Progenitor cell of endocrine pancreas (in vitro differentiated cells): ENCODE measurements around the gene ITCH. TPM values are rescaled to one million over a fixed set of nuclear protein-coding genes. Genes with fewer than 3 reads are reported as not detected.
"Not testable (repeated sequence)": the region's sequence is repeated elsewhere in the genome, so short reads cannot be mapped to it uniquely, and the experiment has no call there.

Source experiments
- DNase-seq: peaks from one replicate; pipeline ENCODE4 v3.0.0; 2021; ENCODE audit warnings: low spot score; ENCODE audit not compliant: unreplicated experiment
- H3K27ac Mint-ChIP-seq: 2 replicates; pipeline ENCODE4 v1.8.0; 2021; ENCODE audit warnings: mild to moderate bottlenecking, moderate library complexity, mixed read lengths
- H3K27me3 Mint-ChIP-seq: 2 replicates; pipeline ENCODE4 v1.8.0; 2021; ENCODE audit warnings: mixed read lengths
- H3K36me3 Mint-ChIP-seq: 2 replicates; pipeline ENCODE4 v1.8.0; 2022; ENCODE audit warnings: mixed read lengths; ENCODE audit not compliant: insufficient read depth
- H3K4me1 Mint-ChIP-seq: 2 replicates; pipeline ENCODE4 v1.8.0; 2021; ENCODE audit warnings: low read depth, mixed read lengths
- H3K4me3 Mint-ChIP-seq: 2 replicates; pipeline ENCODE4 v1.8.0; 2021; ENCODE audit warnings: low read depth, mild to moderate bottlenecking, moderate library complexity, mixed read lengths
- H3K9me3 Mint-ChIP-seq: 2 replicates; pipeline ENCODE4 v1.8.0; 2021; ENCODE audit warnings: low read depth, mixed read lengths
- CTCF ChIP-seq: fragments of 200-600 bp; sonication (generic); IDR thresholded peaks from one replicate; pipeline ENCODE4 v1.5.0; 2021; ENCODE audit warnings: antibody characterized with exemption, mild to moderate bottlenecking; ENCODE audit not compliant: unreplicated experiment
- total RNA-seq: library from RNA; stranded (reverse); gene quantifications from 2 replicates; pipeline ENCODE4 v1.2.1, GENCODE V29; 2021

ITCH gene
- total RNA-seq, 1 donor from 2014 or later: 83.9 TPM

GRCh38 chr20:34517114-34517505 lies 154.0 kb downstream of the ITCH start:
- peak overlapping the region; percentile 99 for H3K27ac Mint-ChIP-seq

GRCh38 chr20:34518863-34519262 lies 155.8 kb downstream of the ITCH start:
- Mint-ChIP-seq H3K4me1 (peaks cover 30% of the 10 kb centered on the region), H3K36me3 (peaks cover 15% of the 10 kb centered on the region)
- DNase-seq, H3K27me3 Mint-ChIP-seq, H3K9me3 Mint-ChIP-seq, H3K4me3 Mint-ChIP-seq, H3K27ac Mint-ChIP-seq: not testable (repeated sequence)

More at GRCh38 chr20:34517114-34517505, 154.0 kb downstream of the ITCH start:
- TF ChIP-seq CTCF: no peak
- peaks cover 15% of the 10 kb centered on the region for H3K36me3 Mint-ChIP-seq
- H3K27me3 Mint-ChIP-seq: no peaks in the 10 kb centered on the region
- peak overlapping the region; percentile 93 for H3K4me3 Mint-ChIP-seq
- no peaks in the 10 kb centered on the region for H3K9me3 Mint-ChIP-seq
- peaks cover 34% of the 10 kb centered on the region for H3K4me1 Mint-ChIP-seq
- no peak for DNase-seq

GRCh38 chr20:34519841-34520240 lies 156.8 kb downstream of the ITCH start:
- peaks cover 25% of the 10 kb centered on the region for H3K4me1 Mint-ChIP-seq
- H3K27ac Mint-ChIP-seq, H3K27me3 Mint-ChIP-seq, DNase-seq, H3K9me3 Mint-ChIP-seq, H3K4me3 Mint-ChIP-seq: not testable (repeated sequence)
- H3K36me3 Mint-ChIP-seq: peaks cover 14% of the 10 kb centered on the region

DNA sequence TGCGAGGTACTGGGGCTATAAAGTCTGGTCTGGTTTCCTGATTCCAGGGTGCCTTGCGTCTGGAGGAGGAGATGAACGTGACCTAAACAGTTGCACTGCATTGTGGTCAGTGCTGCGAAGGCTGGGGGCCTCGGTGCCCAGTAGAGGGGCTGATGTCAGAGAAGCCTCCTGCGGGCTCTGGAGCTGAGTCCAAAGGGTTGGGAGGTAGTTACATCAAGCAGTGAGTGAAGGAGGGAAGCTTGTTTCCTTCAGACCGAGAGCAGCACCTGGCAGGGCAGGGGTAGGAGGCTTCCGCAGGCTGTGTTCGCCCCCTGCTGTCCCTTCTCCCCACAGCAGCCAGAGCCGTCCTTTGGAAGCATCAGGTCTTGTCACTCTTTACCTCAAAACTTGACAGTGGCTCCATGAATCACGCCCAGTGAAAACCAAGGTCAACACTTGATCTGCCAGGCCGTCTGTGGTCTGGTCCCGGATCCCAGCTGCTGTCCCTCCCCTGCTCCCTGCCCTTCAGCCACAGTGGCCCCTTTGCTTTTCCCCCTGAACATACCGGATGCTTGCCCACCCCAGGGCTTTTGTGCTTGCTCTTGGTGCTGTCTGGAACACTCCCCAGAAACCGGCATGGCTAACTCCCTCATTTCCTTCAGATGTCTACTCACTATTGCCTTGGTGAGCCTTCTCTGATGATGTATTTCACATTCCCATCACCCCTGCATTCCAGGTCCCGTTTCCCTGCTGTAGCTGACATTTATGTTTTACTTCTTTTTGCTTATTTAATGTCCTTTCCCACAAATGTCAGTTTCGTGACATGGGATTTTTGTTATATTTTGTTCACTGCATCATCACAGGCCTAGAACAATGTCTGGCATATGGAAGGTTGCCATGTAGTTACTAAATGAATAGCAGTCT lies 160.1 kb downstream of the ITCH start:
- H3K4me1 Mint-ChIP-seq: peaks cover 21% of the 10 kb centered on the region
- peak overlapping the region; percentile 56 for H3K27ac Mint-ChIP-seq

DNA sequence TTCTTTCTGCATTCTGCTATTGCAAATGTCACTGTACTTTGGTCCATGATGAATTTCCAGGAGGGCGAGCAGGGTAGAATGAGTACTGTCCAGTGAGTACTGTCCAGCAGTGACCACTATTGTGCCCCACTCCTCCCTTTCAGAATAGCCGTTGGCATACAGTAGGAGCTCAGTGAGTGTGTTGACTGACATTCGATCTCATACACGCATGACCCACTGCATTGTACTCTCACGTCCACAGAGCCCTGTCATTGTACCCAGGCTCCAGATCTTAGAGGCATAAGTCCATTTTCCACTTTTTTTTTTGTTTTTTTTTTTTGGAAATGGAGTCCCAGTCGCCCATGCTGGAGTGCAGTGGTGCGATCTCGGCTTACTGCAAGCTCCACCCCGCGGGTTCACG lies 161.4 kb downstream of the ITCH start:
- no peak for TF ChIP-seq CTCF
- Mint-ChIP-seq H3K4me3 (no peak overlapping the region), H3K4me1 (peaks cover 18% of the 10 kb centered on the region), H3K9me3 (no peaks in the 10 kb centered on the region), H3K27ac (peak overlapping the region; percentile 69), H3K27me3 (no peaks in the 10 kb centered on the region), H3K36me3 (peaks cover 27% of the 10 kb centered on the region)
- DNase-seq: no peak

More for the DNA sequence above, 160.1 kb downstream of the ITCH start:
- Mint-ChIP-seq H3K27me3 (no peaks in the 10 kb centered on the region), H3K4me3 (no peak overlapping the region), H3K36me3 (peaks cover 21% of the 10 kb centered on the region), H3K9me3 (no peaks in the 10 kb centered on the region)
- peak; percentile 81 for TF ChIP-seq CTCF
- peak; percentile 50 for DNase-seq

DNA sequence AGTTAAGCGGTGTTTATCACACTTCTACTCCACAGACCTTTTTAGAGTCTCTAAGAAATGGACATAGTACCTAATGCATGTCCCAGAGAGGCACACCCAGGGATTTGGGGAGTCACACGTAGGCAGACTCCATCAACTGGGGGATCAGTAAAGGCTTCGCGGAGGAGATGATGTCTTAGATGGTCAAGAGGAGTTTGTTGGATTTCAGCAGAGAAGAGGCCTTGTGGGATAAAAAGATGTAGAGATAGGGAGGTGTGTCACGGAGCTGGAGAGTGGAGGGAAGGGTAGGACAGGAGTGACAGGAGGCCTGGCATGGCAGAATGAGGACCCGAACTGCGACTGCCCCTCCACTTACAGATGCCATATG lies 162.3 kb downstream of the ITCH start:
- peaks cover 18% of the 10 kb centered on the region for H3K4me1 Mint-ChIP-seq
- DNase-seq: no peak
- H3K27me3 Mint-ChIP-seq: no peaks in the 10 kb centered on the region
- H3K9me3 Mint-ChIP-seq: no peaks in the 10 kb centered on the region
- H3K27ac Mint-ChIP-seq: peak overlapping the region; percentile 93
- no peak for TF ChIP-seq CTCF
- no peak overlapping the region for H3K4me3 Mint-ChIP-seq
- H3K36me3 Mint-ChIP-seq: peaks cover 22% of the 10 kb centered on the region
